ENCODE measurements around the gene CAMK4. TPM values are rescaled to one million over a fixed set of nuclear protein-coding genes. Genes with fewer than 3 reads are reported as not detected.

The CAMK4 gene
- total and polyA plus RNA-seq, 3 donors from 2014 or later, result 35.4 to 76.9 (median 60.3) TPM

- WGBS, 2 donors, result 95 to 96% methylated on average over 6 of the region's 6 CpGs
- no peak for DNase-seq
- no peaks in the 10 kb centered on the region for H3K4me1 ChIP-seq
- TF ChIP-seq POLR2A (IDR thresholded peaks at IDR 0.05), result no peak
- TF ChIP-seq CTCF (IDR thresholded peaks at IDR 0.05), result no peak
- no peak overlapping the region for H3K27ac ChIP-seq
- no peak overlapping the region for H3K4me3 ChIP-seq
- no peaks in the 10 kb centered on the region for H3K27me3 ChIP-seq
- no peaks in the 10 kb centered on the region for H3K9me3 ChIP-seq
- no peaks in the 10 kb centered on the region for H3K36me3 ChIP-seq (ENCODE audit: low read depth, missing control alignments)
- intact Hi-C loops (cut with DNase I; ENCODE audit: low total_unique reads), result no loop called here
These were observed 3.1 kb downstream of the CAMK4 start for GRCh38 chr5:111227226-111227782.

- H3K27me3 ChIP-seq, result no peaks in the 10 kb centered on the region
- WGBS, 2 donors, result 68 to 84% methylated on average over 4 of the region's 4 CpGs
- intact Hi-C loops (cut with DNase I; ENCODE audit: low total_unique reads), result no loop called here
- no peaks in the 10 kb centered on the region for H3K4me1 ChIP-seq
- TF ChIP-seq POLR2A (IDR thresholded peaks at IDR 0.05) (no peak), CTCF (IDR thresholded peaks at IDR 0.05) (no peak)
- DNase-seq, result no peak
- H3K4me3 ChIP-seq, result no peak overlapping the region
- H3K36me3 ChIP-seq (ENCODE audit: low read depth, missing control alignments), result no peaks in the 10 kb centered on the region
- H3K27ac ChIP-seq, result no peak overlapping the region
- H3K9me3 ChIP-seq, result no peaks in the 10 kb centered on the region
These were observed 3.6 kb downstream of the CAMK4 start for GRCh38 chr5:111227801-111228200.

- no peak overlapping the region for H3K27ac ChIP-seq
These were observed 4.5 kb downstream of the CAMK4 start for GRCh38 chr5:111228520-111229220.

GRCh38 chr5:111229221-111229835 is 5.1 kb downstream of the CAMK4 start:
- H3K36me3 ChIP-seq (ENCODE audit: low read depth, missing control alignments), result no peaks in the 10 kb centered on the region
- no peak overlapping the region for H3K4me3 ChIP-seq
- H3K4me1 ChIP-seq, result no peaks in the 10 kb centered on the region
- H3K27me3 ChIP-seq, result no peaks in the 10 kb centered on the region
- TF ChIP-seq CTCF (IDR thresholded peaks at IDR 0.05), result no peak
- no peak for TF ChIP-seq POLR2A (IDR thresholded peaks at IDR 0.05)
- no peak for DNase-seq
- no peak overlapping the region for H3K27ac ChIP-seq
- WGBS, 2 donors, result 86 to 92% methylated on average over 5 of the region's 5 CpGs
- intact Hi-C loops (cut with DNase I; ENCODE audit: low total_unique reads), result no loop called here
- no peaks in the 10 kb centered on the region for H3K9me3 ChIP-seq

More at GRCh38 chr5:111228520-111229220, 4.5 kb downstream of the CAMK4 start:
- TF ChIP-seq CTCF (IDR thresholded peaks at IDR 0.05) (no peak), POLR2A (IDR thresholded peaks at IDR 0.05) (no peak)
- no peak overlapping the region for H3K4me3 ChIP-seq
- H3K36me3 ChIP-seq (ENCODE audit: low read depth, missing control alignments), result no peaks in the 10 kb centered on the region
- DNase-seq, result no peak
- no peaks in the 10 kb centered on the region for H3K9me3 ChIP-seq
- intact Hi-C loops (cut with DNase I; ENCODE audit: low total_unique reads), result no loop called here
- 71 to 78% methylated on average over 2 of the region's 2 CpGs for WGBS, 2 donors
- no peaks in the 10 kb centered on the region for H3K4me1 ChIP-seq
- H3K27me3 ChIP-seq, result no peaks in the 10 kb centered on the region
